ENCODE results near the gene OLFM4. TPM values are rescaled to one million over a fixed set of nuclear protein-coding genes. Genes with fewer than 3 reads are reported as not detected.

Gene OLFM4
- total RNA-seq, 1 experiment from 2014 or later = not detected

DNA sequence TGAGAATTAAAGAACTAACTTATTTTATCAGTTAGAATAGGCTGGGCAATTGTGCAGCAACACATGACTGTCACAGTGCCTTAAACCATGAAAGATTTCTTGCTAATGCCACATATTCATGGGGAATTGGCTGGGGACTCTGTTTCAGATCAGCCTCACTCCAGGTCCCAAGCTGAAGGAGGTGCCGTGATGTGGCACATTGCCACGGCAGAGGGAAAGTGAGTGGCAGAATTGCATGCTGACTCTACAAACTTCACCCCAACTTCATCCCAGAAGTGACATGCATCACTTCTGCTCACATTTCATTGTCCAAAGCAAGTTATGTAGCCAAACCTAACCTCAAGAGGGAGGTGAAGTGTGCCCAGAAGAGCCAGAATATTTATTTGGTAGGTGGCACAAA is 37.8 kb downstream of the OLFM4 start:
- DNase-seq (ENCODE audit: low spot score) = no peak

DNA sequence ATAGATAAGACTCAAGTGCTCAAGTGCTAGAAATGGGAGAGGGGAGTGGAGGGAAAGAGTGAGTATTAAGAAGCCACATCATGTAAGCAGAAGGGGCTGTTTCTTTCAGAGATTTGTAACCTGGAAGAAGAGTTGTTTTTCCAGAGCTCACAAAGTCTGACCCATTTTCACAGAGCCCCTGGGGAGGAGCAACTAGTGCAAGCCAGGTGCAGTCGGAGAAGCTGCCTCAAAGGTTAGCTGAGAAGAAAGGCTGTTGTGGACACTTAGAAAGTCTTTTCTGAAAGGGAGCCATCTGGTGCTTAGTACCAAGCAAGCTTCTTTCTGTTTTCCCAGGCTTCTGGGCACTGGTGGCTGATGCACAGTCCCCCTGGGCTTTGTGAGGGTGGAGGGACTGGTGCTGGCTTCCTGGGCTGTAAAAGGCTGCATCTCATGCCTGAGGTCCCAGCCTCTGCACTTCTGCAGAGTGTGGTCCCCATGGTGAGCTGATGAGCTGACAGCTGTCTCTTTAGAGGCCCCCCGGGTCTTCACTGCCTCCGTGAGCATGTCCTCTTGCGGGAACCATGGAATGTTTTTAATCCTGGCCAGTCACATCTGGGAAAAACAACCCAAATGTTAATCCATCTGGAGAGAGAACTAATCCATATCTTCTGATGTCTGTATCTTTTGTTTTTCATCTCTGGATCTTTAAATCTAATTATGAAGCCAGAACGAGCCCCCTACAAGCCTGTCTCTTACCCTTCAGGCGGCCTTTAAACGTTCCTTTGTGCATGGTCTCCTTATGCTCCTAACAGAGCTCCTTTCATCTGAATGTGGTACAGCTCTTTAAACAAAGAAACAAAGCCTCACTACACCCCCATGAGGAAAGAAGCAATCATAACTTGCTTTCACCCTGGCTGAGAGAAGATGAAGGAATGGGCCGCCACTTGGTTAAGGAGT is 40.2 kb downstream of the OLFM4 start:
- DNase-seq (ENCODE audit: low spot score) = no peak

DNA sequence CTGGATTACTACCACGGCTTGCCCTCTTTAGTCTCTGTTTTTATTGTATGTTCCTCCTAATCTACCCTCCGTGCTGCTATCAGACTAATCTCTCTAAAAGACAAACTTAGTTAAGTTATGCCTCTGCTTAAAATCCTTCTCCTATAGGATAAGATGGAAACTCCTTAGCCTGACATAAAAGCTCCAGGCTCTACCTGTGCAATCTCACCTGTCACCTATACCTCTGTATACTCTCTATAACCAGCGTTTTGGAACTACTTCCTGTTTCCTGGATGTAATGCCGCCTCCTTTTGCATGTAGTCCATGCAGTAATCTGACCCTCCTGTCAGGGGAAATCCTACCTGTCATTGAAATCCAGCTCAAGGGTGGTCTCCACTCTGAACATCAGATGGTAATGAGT is 41.2 kb downstream of the OLFM4 start:
- no peak for DNase-seq (ENCODE audit: low spot score)

DNA sequence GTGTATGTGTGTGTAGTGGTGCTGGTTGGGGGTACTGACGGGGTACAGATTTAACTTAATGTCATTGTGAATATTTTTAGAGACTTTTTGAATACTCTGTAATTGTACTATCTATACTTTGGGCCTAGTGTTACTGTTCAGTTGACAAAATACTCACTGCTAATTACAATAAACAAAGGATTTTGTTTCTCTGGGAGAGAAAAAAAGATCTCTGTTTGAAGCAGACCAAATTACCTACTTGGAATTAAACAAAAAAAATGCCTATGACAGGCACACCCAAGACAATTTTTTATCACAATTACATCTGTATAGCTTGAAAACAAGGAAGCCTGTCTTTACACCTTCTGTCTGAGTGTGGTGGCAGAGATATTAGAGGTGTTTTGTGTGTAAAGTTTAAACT is 45.1 kb downstream of the OLFM4 start:
- DNase-seq (ENCODE audit: low spot score) = no peak

DNA sequence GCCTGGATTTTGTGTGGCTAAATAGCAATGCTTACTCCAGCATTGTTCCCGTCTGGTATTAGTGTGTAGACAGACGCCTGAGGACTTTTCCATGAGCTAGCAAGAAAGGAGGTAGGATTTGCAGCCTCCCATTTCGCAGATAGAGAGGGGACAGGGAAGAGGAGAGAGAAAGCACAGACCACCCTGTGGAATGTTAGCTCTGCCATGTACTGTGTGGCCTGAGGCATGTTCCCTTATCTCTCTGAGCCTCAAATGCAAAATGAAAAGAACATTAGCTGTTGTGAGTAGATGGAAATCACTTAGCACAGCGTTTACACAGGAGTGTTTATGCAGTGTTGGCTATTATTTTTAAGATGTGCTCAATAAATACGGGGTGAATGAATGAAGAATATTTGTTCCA is 45.5 kb downstream of the OLFM4 start:
- DNase-seq (ENCODE audit: low spot score) = no peak

DNA sequence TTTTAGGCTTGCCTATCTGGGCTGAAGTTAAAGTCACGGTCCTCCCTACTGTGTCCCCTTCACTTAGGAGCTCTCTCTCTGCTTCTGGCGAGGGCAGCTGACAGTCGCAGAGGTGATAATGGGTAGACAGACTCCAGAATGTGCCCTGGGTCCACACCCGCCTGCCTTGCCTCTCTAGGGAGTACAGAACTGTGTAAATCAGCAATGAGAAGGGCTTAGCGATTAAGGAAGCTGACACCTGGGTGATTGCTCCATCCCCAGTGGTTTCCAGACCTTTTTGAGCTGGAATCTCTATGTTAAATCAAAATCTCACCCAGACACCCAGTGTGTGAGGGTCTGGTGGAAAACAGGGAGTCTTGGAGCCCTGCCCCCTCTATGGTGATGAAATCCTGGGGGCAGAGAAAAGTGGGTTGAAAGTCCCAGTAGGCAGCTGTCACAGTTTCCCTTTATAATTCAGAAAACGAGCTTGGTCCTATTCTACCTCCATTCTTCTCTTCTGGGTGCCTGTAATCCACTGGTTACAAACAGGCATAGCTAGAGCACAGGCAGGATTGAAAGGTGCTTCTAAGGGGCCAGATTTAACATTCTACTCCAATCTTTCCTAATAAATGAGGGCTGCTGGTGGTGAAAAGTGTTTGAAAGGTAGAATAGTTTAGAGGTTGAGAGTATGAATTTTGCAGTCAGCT is 46.9 kb downstream of the OLFM4 start:
- DNase-seq (ENCODE audit: low spot score) = no peak

DNA sequence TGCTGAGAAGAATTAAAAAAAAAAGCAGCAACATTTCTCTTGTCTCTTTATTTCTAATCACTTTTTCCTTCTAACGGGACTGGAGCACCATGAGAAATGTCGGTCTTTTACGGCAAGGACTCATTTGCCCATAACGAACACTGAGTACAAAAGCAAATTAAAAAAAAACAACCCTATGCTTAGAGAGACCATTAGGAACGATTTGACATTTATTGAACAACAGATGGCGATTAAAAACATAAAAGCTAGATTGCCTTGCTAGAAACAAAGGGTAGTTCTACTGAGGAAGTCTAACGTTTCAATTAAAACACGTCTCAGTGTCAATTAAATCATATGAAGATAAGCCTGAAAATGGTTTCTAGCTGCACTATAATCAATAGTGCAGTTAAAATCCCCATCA is 51.1 kb downstream of the OLFM4 start:
- no peak for DNase-seq (ENCODE audit: low spot score)

DNA sequence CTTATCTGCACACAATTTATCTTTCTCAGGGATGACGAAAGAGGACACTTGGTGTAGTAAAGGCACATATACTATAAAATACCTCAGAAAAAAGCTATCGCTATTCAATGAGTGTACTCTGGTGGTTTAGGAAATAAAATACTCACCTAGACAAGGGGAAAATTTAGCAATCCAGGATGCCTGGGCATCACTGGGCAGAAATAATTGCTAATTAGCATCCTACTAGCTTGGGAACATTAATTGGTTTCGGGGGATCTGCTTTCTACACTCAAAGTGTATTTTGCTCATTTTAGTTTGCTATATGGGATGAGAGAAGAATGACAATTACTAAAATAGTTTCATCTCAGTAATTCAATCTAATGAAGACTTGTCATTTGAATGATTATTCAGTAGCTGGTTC is 60.3 kb downstream of the OLFM4 start:
- DNase-seq (ENCODE audit: low spot score) = no peak

DNA sequence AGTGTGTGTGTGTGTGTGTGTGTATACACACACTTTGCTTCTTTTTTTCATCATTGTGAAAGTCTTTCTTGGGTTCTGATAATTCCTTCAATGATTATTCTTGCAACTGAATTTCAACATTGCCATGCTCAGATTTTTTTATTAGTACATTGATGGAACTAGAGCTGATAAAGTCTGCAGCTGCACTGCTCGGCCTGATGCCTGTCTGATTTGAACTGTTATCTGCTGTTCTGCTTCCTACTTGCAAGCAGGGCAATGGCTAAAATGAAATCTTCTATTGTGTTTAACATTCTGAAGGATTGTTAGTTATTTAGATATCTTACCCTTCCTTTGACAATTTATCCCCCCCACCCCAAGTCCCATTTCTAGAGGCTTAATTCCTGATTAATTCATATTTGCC is 61.3 kb downstream of the OLFM4 start:
- DNase-seq (ENCODE audit: low spot score) = no peak

DNA sequence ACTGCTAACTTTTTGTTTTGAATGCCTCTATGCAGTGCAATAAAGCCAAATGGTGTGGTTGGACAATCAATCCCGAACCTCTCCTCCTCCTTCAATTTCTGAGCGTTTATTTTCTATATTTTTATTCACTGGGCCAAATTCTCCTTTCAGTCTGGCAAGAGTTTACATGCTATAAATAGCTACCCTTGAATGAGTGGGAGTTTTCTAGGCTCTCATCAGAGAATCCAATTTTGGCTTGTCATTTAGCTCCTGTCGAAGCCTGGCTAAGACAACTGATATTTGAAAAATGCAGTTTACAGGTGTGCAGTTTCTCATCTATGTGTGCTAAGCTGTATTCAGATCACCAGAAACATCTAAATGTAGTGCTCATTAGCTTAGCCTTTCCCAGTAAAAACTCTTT is 61.8 kb downstream of the OLFM4 start:
- no peak for DNase-seq (ENCODE audit: low spot score)

DNA sequence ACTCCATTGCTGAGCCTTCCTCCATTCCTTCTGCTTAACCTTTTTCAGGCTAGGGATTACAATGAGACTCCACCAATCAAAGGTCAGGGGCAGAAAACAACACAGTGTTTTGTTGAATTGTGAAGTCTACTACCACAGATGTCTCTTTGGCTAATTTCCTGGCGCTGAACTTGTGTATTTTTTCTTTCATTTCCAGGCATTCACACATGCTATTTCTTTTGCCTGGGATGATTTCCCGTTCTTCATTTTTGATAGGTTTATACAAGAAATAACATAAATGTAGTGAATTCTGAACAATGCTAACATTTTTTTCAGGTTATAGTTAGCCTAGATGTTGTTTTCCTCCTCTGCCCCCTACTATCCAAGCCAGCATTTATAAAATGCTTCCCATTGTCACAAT is 64.3 kb downstream of the OLFM4 start:
- no peak for DNase-seq (ENCODE audit: low spot score)

DNA sequence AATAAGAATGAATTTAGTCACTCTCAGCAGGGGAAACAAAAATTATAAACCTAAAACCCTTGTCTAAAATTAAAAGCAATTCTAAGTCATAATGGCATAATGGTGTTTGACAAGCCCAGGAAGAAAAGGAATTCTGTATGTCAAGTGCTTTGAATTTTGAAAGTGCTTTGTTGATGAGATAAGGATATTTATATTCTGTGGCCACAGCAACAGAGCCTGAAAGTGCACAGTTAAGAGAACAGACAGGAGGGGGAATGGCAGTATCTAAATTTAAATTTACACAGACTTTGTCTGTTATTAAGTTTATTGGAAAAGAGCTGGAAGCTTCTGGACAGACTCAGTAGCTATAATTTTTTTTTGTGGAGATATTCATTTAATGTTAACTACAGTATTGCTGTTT is 69.8 kb downstream of the OLFM4 start:
- DNase-seq (ENCODE audit: low spot score) = no peak

DNA sequence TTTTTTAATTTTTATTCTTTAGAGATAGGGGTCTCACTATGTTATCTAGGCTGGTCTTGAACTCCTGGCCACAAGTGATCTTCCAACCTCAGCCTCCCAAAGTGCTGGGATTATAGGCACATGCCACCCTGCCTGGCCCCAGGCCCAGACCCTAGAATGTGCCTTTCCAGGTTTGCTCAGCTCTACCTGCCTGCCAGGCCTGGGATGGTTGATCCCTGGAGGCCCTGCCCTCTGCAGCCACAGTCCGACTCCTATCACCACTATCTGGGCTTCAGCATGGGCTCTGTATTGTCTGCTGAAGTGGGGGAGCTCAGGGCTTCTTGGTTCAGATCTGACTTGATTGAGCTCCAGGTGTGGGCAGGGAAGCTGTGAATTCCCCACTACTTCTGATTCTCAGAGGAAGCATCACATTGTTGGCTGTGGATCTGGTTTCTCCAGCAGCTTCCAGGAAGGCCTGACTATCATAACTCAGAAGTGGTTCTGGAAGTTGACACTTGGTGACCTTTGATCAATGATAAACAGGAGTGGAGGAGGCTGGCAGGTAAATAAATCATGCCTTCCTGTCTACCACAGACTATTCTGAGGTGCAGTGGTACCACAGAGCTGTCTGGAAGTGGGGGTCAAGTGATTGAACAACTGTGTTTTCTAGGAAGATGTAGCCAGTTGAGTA is 71.9 kb downstream of the OLFM4 start:
- DNase-seq (ENCODE audit: low spot score) = no peak

Other genes starting within 250 kb of the OLFM4 start
- gene PCDH8, start 180.2 kb upstream of the OLFM4 start, total RNA-seq (2014; rRNA removed; shearing (Covaris generic)) = not detected in 2 replicates

All from HT-29 (cell line).